DOHH2 (cell line): ENCODE measurements around the gene PLPPR3.
"Not testable (repeated sequence)": the region's sequence is repeated elsewhere in the genome, so short reads cannot be mapped to it uniquely, and the experiment has no call there.

Experiments used
- H3F3A ChIP-seq: fragments of 200-600 bp; sonication (generic), shearing (Covaris generic); 2 replicates; pipeline ENCODE4 v1.6.0; 2016; ENCODE audit warnings: antibody characterized with exemption, mild to moderate bottlenecking; ENCODE audit not compliant: control insufficient read depth, insufficient read depth
- H3K27ac ChIP-seq: fragments of 200-600 bp; sonication (generic); 2 replicates; pipeline ENCODE4 v1.5.1; 2014; ENCODE audit warnings: low read depth, mild to moderate bottlenecking, low read length, moderate library complexity
- H3K27me3 ChIP-seq: fragments of 200-600 bp; sonication (generic); 2 replicates; pipeline ENCODE4 v1.6.1; 2014; ENCODE audit warnings: mild to moderate bottlenecking, low read length, mixed read lengths; ENCODE audit not compliant: control insufficient read depth
- H3K36me3 ChIP-seq: fragments of 200-600 bp; sonication (generic); 2 replicates; pipeline ENCODE4 v1.6.1; 2014; ENCODE audit warnings: mild to moderate bottlenecking, low read length, moderate library complexity, mixed read lengths; ENCODE audit not compliant: control insufficient read depth
- H3K4me1 ChIP-seq: fragments of 200-600 bp; sonication (generic); 2 replicates; pipeline ENCODE4 v1.6.1; 2014; ENCODE audit warnings: mild to moderate bottlenecking, low read length, mixed read lengths; ENCODE audit not compliant: control insufficient read depth
- H3K4me2 ChIP-seq: fragments of 200-600 bp; sonication (generic); 2 replicates; pipeline ENCODE4 v1.6.0; 2014; ENCODE audit warnings: mild to moderate bottlenecking, low read length, moderate library complexity
- H3K4me3 ChIP-seq: fragments of 200-600 bp; sonication (generic); 2 replicates; pipeline ENCODE4 v1.5.1; 2014; ENCODE audit warnings: mild to moderate bottlenecking, low read length, mixed read lengths
- H3K79me2 ChIP-seq: fragments of 200-600 bp; sonication (generic); 2 replicates; pipeline ENCODE4 v1.6.1; 2014; ENCODE audit warnings: mild to moderate bottlenecking, low read length, mixed read lengths; ENCODE audit not compliant: control insufficient read depth
- H3K9me2 ChIP-seq: fragments of 200-600 bp; sonication (generic); replicated peaks from 2 replicates; pipeline ENCODE4 v1.6.1; 2014; ENCODE audit warnings: mild to moderate bottlenecking, low read length, mixed read lengths; ENCODE audit not compliant: control insufficient read depth
- H3K9me3 ChIP-seq: fragments of 200-600 bp; sonication (generic); 2 replicates; pipeline ENCODE4 v1.6.1; 2014; ENCODE audit warnings: antibody characterized with exemption, low read length, mixed read lengths; ENCODE audit not compliant: control insufficient read depth, insufficient read depth
- H4K20me1 ChIP-seq: fragments of 200-600 bp; sonication (generic); 2 replicates; pipeline ENCODE4 v1.6.0; 2014; ENCODE audit warnings: low read depth, mild to moderate bottlenecking, antibody characterized with exemption, low read length, moderate library complexity; ENCODE audit not compliant: control insufficient read depth, insufficient read depth
- EZH2phosphoT487 ChIP-seq: fragments of 200-600 bp; sonication (generic); IDR thresholded peaks from 2 replicates; pipeline ENCODE4 v1.6.1; 2017; ENCODE audit warnings: borderline replicate concordance, mild to moderate bottlenecking, antibody characterized with exemption, low read length, moderate library complexity, mixed read lengths
- TF ChIP-seq, protein P1 (sequence below): fragments of 200-600 bp; sonication (generic); IDR thresholded peaks from one replicate; pipeline ENCODE4 v1.5.1; 2014; ENCODE audit warnings: antibody characterized with exemption, mild to moderate bottlenecking, low read depth, low read length; ENCODE audit not compliant: poor library complexity, severe bottlenecking

Gene PLPPR3

DNA sequence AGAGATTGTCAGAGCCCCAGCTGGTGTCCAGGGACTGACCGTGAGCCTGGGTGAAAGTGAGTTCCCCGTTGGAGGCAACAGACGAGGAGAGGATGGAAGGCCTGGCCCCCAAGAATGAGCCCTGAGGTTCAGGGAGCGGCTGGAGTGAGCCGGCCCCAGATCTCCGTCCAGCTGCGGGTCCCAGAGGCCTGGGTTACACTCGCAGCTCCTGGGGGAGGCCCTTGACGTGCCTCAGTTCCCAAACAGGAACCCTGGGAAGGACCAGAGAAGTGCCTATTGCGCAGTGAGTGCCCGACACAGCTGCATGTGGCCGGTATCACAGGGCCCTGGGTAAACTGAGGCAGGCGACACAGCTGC is 29.2 kb upstream of the PLPPR3 start:
- Histone ChIP-seq H3K4me1 (peaks cover 2% of the 10 kb centered on the region; the same call in 1 of the 2 replicates), H3K4me2 (no peak overlapping the region)

GRCh38 chr19:850221-850978 is 28.6 kb upstream of the PLPPR3 start:
- Histone ChIP-seq H3K36me3 (no peaks in the 10 kb centered on the region), H3K4me2 (no peak overlapping the region), H3F3A (no peaks in the 10 kb centered on the region), H3K4me3 (no peak overlapping the region), H3K9me3 (no peaks in the 10 kb centered on the region), H3K4me1 (peaks cover 8% of the 10 kb centered on the region), H4K20me1 (no peaks in the 10 kb centered on the region), H3K27ac (no peak overlapping the region), H3K79me2 (no peaks in the 10 kb centered on the region), H3K27me3 (peaks cover 6% of the 10 kb centered on the region; the same call in 1 of the 2 replicates), H3K9me2 (no peaks in the 10 kb centered on the region)
- TF ChIP-seq EZH2phosphoT487, result no peak
- TF ChIP-seq, protein P1, sequence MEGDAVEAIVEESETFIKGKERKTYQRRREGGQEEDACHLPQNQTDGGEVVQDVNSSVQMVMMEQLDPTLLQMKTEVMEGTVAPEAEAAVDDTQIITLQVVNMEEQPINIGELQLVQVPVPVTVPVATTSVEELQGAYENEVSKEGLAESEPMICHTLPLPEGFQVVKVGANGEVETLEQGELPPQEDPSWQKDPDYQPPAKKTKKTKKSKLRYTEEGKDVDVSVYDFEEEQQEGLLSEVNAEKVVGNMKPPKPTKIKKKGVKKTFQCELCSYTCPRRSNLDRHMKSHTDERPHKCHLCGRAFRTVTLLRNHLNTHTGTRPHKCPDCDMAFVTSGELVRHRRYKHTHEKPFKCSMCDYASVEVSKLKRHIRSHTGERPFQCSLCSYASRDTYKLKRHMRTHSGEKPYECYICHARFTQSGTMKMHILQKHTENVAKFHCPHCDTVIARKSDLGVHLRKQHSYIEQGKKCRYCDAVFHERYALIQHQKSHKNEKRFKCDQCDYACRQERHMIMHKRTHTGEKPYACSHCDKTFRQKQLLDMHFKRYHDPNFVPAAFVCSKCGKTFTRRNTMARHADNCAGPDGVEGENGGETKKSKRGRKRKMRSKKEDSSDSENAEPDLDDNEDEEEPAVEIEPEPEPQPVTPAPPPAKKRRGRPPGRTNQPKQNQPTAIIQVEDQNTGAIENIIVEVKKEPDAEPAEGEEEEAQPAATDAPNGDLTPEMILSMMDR, result no peak

More for the DNA sequence above, 29.2 kb upstream of the PLPPR3 start:
- H3K79me2 ChIP-seq, result no peaks in the 10 kb centered on the region
- no peaks in the 10 kb centered on the region for H3K9me2 ChIP-seq
- TF ChIP-seq, protein P1, result no peak
- no peak for TF ChIP-seq EZH2phosphoT487
- H4K20me1 ChIP-seq, result no peaks in the 10 kb centered on the region
- H3K4me3 ChIP-seq, result no peak overlapping the region
- H3K27me3 ChIP-seq, result peaks cover 3% of the 10 kb centered on the region; the same call in 1 of the 2 replicates
- H3K9me3 ChIP-seq, result no peaks in the 10 kb centered on the region
- H3K27ac ChIP-seq, result no peak overlapping the region
- H3K36me3 ChIP-seq, result no peaks in the 10 kb centered on the region
- H3F3A ChIP-seq, result no peaks in the 10 kb centered on the region

DNA sequence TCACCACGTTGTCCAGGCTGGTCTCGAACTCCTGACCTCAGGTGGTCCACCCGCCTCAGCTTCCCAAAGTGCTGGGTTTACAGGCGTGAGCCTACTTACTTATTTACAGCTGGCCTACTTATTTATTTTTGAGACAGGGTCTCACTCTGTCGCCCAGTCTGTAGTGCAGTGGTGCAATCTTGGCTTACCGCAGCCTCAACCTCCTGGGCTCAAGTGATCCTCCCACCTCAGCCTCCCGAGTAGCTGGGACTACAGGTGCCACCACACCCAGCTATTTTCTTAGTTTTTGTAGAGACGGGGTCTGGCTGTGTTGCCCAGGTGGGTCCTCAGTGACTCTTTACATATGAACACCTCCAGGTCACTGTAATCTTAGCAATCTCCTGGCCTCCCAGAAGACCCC is 27.4 kb upstream of the PLPPR3 start:
- peaks cover 12% of the 10 kb centered on the region for H3K27me3 ChIP-seq
- H3K79me2 ChIP-seq, H3K27ac ChIP-seq, H3K36me3 ChIP-seq, H3K4me3 ChIP-seq, H3K9me2 ChIP-seq, H3F3A ChIP-seq, H4K20me1 ChIP-seq, H3K4me2 ChIP-seq, H3K9me3 ChIP-seq: not testable (repeated sequence)
- peaks cover 15% of the 10 kb centered on the region for H3K4me1 ChIP-seq

GRCh38 chr19:848386-848921 is 26.7 kb upstream of the PLPPR3 start:
- TF ChIP-seq, protein P1, result no peak
- no peak for TF ChIP-seq EZH2phosphoT487
- Histone ChIP-seq H3K4me3 (no peak overlapping the region), H3K4me2 (no peak overlapping the region), H4K20me1 (no peaks in the 10 kb centered on the region), H3K27ac (no peak overlapping the region), H3K9me2 (no peaks in the 10 kb centered on the region), H3K79me2 (no peaks in the 10 kb centered on the region), H3K27me3 (peaks cover 12% of the 10 kb centered on the region), H3K36me3 (no peaks in the 10 kb centered on the region), H3K4me1 (peaks cover 15% of the 10 kb centered on the region), H3F3A (no peaks in the 10 kb centered on the region), H3K9me3 (no peaks in the 10 kb centered on the region)
